ENCODE results near the gene TUBB2A. TPM values are rescaled to one million over a fixed set of nuclear protein-coding genes. Genes with fewer than 3 reads are reported as not detected.
"Not testable (repeated sequence)": the region's sequence is repeated elsewhere in the genome, so short reads cannot be mapped to it uniquely, and the experiment has no call there.

The TUBB2A gene
- total RNA-seq, 2 experiments from 2014 or later, result 0.69 to 1.2 TPM

GRCh38 chr6:3162067-3162497 lies 4.7 kb upstream of the TUBB2A start:
- Mint-ChIP-seq H3K4me3 (peak overlapping the region; percentile 11), H3K27ac (no peak overlapping the region), H3K27me3 (peaks cover 40% of the 10 kb centered on the region), H3K36me3 (ENCODE audit: low read depth) (peaks cover 3% of the 10 kb centered on the region), H3K9me3 (peaks cover 3% of the 10 kb centered on the region), H3K4me1 (peaks cover 24% of the 10 kb centered on the region)
- CTCF ChIA-PET, result interaction anchor here (0.9 to 1.2 kb wide), 2 partner anchors 9 kb away, joined by 3 read pairs; no protein-coding TSS in a partner anchor
- POLR2A ChIA-PET, result no interaction called here
- no peak for DNase-seq

- DNase-seq, result peak; percentile 37
- Mint-ChIP-seq H3K9me3 (peaks cover 3% of the 10 kb centered on the region), H3K36me3 (ENCODE audit: low read depth) (peaks cover 3% of the 10 kb centered on the region), H3K27me3 (peaks cover 45% of the 10 kb centered on the region), H3K4me3 (no peak overlapping the region), H3K4me1 (peaks cover 33% of the 10 kb centered on the region), H3K27ac (peak overlapping the region; percentile 59)
- ChIA-PET POLR2A (no interaction called here), CTCF (interaction anchor here (0.7 kb wide), 1 partner anchor 50 kb away, joined by 6 read pairs; no protein-coding TSS in a partner anchor)
Observed at GRCh38 chr6:3159805-3160781, 2.7 kb upstream of the TUBB2A start.

- H3K9me3 Mint-ChIP-seq; H3K36me3 Mint-ChIP-seq (ENCODE audit: low read depth); DNase-seq; POLR2A ChIA-PET: not testable (repeated sequence)
- Mint-ChIP-seq H3K27ac (peak overlapping the region; percentile 84), H3K4me1 (peaks cover 26% of the 10 kb centered on the region), H3K4me3 (peak overlapping the region; percentile 80), H3K27me3 (peaks cover 29% of the 10 kb centered on the region)
- CTCF ChIA-PET, result interaction anchor here (0.6 to 2.0 kb wide), 8 partner anchors 8 to 95 kb away, joined by 3 to 5 read pairs (median 4); no protein-coding TSS in a partner anchor
Observed at GRCh38 chr6:3156184-3157130, 887 bp downstream of the TUBB2A start.

- POLR2A ChIA-PET; DNase-seq; H3K4me3 Mint-ChIP-seq; H3K9me3 Mint-ChIP-seq; H3K27ac Mint-ChIP-seq; H3K36me3 Mint-ChIP-seq (ENCODE audit: low read depth): not testable (repeated sequence)
- CTCF ChIA-PET, result interaction anchor here (2.0 kb wide), 1 partner anchor 25 kb away, joined by 4 read pairs; no protein-coding TSS in a partner anchor
- H3K27me3 Mint-ChIP-seq, result peaks cover 24% of the 10 kb centered on the region
- peaks cover 21% of the 10 kb centered on the region for H3K4me1 Mint-ChIP-seq
Observed at GRCh38 chr6:3155416-3155815, 1.9 kb downstream of the TUBB2A start.

GRCh38 chr6:3152689-3153088 lies 4.7 kb downstream of the TUBB2A start:
- no peak overlapping the region for H3K4me3 Mint-ChIP-seq
- DNase-seq, result no peak
- no peak overlapping the region for H3K27ac Mint-ChIP-seq
- POLR2A ChIA-PET, result no interaction called here
- peaks cover under 1% of the 10 kb centered on the region for H3K36me3 Mint-ChIP-seq (ENCODE audit: low read depth)
- H3K9me3 Mint-ChIP-seq, result no peaks in the 10 kb centered on the region
- H3K4me1 Mint-ChIP-seq, result peaks cover 9% of the 10 kb centered on the region
- CTCF ChIA-PET, result interaction anchor here (1.1 kb wide), 1 partner anchor 10 kb away, joined by 3 read pairs; no protein-coding TSS in a partner anchor
- H3K27me3 Mint-ChIP-seq, result peaks cover 13% of the 10 kb centered on the region

- CTCF ChIA-PET, result no interaction called here
Observed at GRCh38 chr6:3151691-3152090, 5.7 kb downstream of the TUBB2A start.

GRCh38 chr6:3147914-3148757 lies 9.2 kb downstream of the TUBB2A start:
- POLR2A ChIA-PET, result no interaction called here
- H3K4me3 Mint-ChIP-seq, result no peak overlapping the region
- H3K4me1 Mint-ChIP-seq, result peaks cover 8% of the 10 kb centered on the region
- H3K36me3 Mint-ChIP-seq (ENCODE audit: low read depth), result peaks cover 6% of the 10 kb centered on the region
- CTCF ChIA-PET, result interaction anchor here (1.0 to 1.4 kb wide), 2 partner anchors 9 to 67 kb away, joined by 3 read pairs; partner anchors contain the start of gene TUBB2A
- H3K9me3 Mint-ChIP-seq, result no peaks in the 10 kb centered on the region
- H3K27me3 Mint-ChIP-seq, result no peaks in the 10 kb centered on the region
- no peak for DNase-seq
- H3K27ac Mint-ChIP-seq, result no peak overlapping the region

More at GRCh38 chr6:3151691-3152090, 5.7 kb downstream of the TUBB2A start:
- H3K27ac Mint-ChIP-seq, result no peak overlapping the region
- DNase-seq, result no peak
- H3K4me3 Mint-ChIP-seq, result no peak overlapping the region
- peaks cover 10% of the 10 kb centered on the region for H3K27me3 Mint-ChIP-seq
- H3K4me1 Mint-ChIP-seq, result peaks cover 6% of the 10 kb centered on the region
- H3K9me3 Mint-ChIP-seq, result no peaks in the 10 kb centered on the region
- H3K36me3 Mint-ChIP-seq (ENCODE audit: low read depth), result peaks cover 4% of the 10 kb centered on the region
- POLR2A ChIA-PET, result no interaction called here

GRCh38 chr6:3144571-3144970 lies 12.8 kb downstream of the TUBB2A start:
- CTCF ChIA-PET, result no interaction called here
- Mint-ChIP-seq H3K4me3 (no peak overlapping the region), H3K9me3 (no peaks in the 10 kb centered on the region), H3K36me3 (ENCODE audit: low read depth) (peaks cover 8% of the 10 kb centered on the region), H3K27ac (no peak overlapping the region), H3K4me1 (peaks cover 8% of the 10 kb centered on the region), H3K27me3 (no peaks in the 10 kb centered on the region)
- POLR2A ChIA-PET, result no interaction called here
- DNase-seq, result no peak

- Mint-ChIP-seq H3K27me3 (no peaks in the 10 kb centered on the region), H3K4me3 (no peak overlapping the region), H3K27ac (no peak overlapping the region), H3K9me3 (no peaks in the 10 kb centered on the region), H3K4me1 (peaks cover 15% of the 10 kb centered on the region), H3K36me3 (ENCODE audit: low read depth) (peaks cover 8% of the 10 kb centered on the region)
- ChIA-PET POLR2A (interaction anchor here (0.6 kb wide), 1 partner anchor 9 kb away, joined by 7 read pairs; no protein-coding TSS in a partner anchor), CTCF (interaction anchor here (1.1 kb wide), 1 partner anchor 41 kb away, joined by 3 read pairs; no protein-coding TSS in a partner anchor)
- no peak for DNase-seq
Observed at GRCh38 chr6:3143158-3143557, 14.2 kb downstream of the TUBB2A start.

- Mint-ChIP-seq H3K27me3 (no peaks in the 10 kb centered on the region), H3K27ac (no peak overlapping the region), H3K36me3 (ENCODE audit: low read depth) (peaks cover 8% of the 10 kb centered on the region), H3K4me3 (no peak overlapping the region), H3K4me1 (peaks cover 15% of the 10 kb centered on the region), H3K9me3 (no peaks in the 10 kb centered on the region)
- ChIA-PET CTCF (interaction anchor here (1.1 kb wide), 1 partner anchor 42 kb away, joined by 3 read pairs; no protein-coding TSS in a partner anchor), POLR2A (no interaction called here)
- DNase-seq, result no peak
Observed at GRCh38 chr6:3142536-3142935, 14.8 kb downstream of the TUBB2A start.

- ChIA-PET CTCF (interaction anchor here (0.9 to 1.5 kb wide), 4 partner anchors 9 to 18 kb away, joined by 3 to 7 read pairs (median 5); partner anchors contain the start of gene TUBB2A), POLR2A (no interaction called here)
- H3K4me1 Mint-ChIP-seq, result peaks cover 13% of the 10 kb centered on the region
- H3K36me3 Mint-ChIP-seq (ENCODE audit: low read depth), result peaks cover 7% of the 10 kb centered on the region
- no peaks in the 10 kb centered on the region for H3K9me3 Mint-ChIP-seq
- no peak overlapping the region for H3K27ac Mint-ChIP-seq
- DNase-seq, result no peak
- H3K4me3 Mint-ChIP-seq, result no peak overlapping the region
- no peaks in the 10 kb centered on the region for H3K27me3 Mint-ChIP-seq
Observed at GRCh38 chr6:3140201-3140600, 17.1 kb downstream of the TUBB2A start.

Measured in activated CD4-positive, alpha-beta T cell treated with anti-CD3 and anti-CD28 coated beads, Interleukin-2, amount 10 ng/mL, durations not matched to agents 7 days and 5 days (primary cell).